ENCODE data around the gene MEMO1.
"Not testable (repeated sequence)": the region's sequence is repeated elsewhere in the genome, so short reads cannot be mapped to it uniquely, and the experiment has no call there.

MEMO1 gene

GRCh38 chr2:31998731-31999383 lies 12.0 kb downstream of the MEMO1 start:
- DNase-seq (ENCODE audit: low read depth, low spot score): no peak

DNA sequence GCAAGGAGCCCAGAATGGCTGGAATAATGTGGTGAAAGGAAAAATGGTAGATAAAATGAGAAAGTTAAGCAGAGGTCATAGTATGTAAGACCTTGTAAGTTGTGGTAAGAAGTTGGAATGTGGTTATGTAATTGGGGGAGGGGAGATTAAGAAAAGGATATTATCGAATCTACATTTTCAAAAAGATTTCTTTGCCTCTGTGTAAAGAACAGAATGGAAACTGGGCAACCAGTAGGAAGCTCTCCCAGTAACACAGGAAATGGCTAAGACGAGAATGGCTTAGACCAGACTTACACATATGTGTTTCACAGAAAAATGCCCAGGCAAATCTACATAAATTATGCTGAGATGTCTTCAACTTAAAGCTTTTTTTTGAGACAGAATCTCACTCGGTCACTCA lies 13.2 kb downstream of the MEMO1 start:
- DNase-seq (ENCODE audit: low read depth, low spot score): no peak

- DNase-seq (ENCODE audit: low read depth, low spot score): no peak
Measured at GRCh38 chr2:31996571-31997150, 14.1 kb downstream of the MEMO1 start.

DNA sequence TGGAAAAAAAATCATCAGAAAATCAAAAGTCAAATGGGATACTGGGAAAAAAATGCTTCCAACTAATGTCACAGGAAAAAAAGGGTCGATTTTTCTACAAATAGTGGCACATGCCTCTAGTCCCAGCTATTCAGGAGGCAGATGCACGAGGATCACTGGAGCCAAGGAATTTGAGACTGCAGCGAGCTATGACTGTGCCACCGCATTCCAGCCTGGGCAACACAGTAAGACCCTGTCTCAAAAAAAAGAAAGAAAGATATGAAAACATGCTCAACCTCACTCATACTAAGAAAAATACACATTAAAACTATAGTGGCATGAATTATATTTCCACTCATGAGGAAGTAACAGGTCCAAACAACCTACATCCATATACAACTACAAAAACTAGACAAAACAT lies 17.9 kb downstream of the MEMO1 start:
- DNase-seq (ENCODE audit: low read depth, low spot score): no peak

- no peak for DNase-seq (ENCODE audit: low read depth, low spot score)
Measured at GRCh38 chr2:31992025-31992579, 18.7 kb downstream of the MEMO1 start.

DNA sequence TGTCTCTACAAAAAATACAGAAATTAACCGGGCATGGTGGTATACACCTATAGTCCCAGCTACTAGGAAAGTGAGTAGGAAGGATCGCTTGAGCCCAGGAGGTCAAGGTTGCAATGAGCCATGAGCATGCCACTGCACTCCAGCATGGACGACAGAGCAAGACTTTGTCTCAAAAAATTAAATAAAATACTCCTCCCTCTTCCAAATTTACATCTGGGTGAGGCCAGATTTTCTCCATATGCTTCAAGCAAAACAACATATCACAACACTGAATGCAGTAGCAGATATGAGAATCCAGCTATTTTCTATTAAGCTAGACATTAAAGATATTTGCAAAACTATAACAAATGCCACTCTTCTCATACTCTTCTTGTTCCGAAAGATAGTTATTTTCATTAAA lies 20.9 kb downstream of the MEMO1 start:
- DNase-seq (ENCODE audit: low read depth, low spot score): no peak

DNA sequence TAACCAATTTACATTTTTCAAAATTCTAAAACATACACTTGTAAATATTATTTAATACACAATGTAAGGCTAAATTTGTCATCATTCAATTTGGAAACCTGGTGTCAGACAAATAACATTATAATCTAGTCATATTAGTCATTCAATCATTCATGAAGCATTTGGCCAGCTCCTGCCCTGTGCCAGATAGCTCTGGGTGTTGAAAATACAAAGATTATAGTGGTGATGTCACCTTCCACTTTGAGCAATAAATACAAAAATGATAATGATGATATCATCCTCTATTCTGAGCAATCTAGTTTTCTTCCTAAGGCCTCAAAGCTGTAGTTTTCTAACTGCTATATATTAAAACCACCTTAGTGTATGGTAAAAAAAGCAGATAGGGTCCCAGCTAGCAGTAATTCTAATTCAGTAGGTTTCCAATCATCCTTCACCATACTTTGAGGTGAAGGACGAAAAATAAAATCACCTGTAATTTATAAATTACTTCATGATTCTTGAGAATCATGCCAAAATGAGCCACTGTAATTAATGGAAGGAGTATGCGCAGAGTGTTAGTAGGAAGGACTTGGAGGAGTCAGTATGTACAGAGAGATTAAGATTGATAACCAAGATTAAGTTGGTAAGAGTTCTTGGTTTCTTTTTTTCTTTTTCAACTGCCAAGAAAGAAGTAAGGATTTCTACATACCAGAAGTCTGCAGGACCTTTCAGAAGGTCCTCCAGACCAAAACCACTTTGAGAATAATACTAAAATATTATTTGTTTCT lies 23.2 kb downstream of the MEMO1 start:
- no peak for DNase-seq (ENCODE audit: low read depth, low spot score)

DNA sequence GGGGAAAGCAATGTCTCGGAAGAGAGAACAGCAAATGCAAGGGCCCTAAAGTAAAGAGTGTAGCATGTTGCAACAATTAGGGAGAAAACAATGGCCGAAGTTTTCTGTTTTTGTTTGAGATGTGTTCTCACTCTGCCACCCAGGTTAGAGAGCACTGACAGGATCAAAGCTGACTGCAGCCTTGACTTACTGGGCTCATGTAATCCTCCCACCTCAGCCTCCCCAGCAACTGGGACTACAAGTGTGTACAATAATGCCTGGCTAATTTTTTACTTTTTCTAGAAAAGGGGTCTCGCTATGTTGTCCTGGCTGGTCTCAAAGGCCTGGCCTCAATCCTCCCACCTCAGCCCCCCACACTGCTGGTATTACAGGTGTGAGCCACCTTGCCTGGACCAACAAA lies 23.9 kb downstream of the MEMO1 start:
- no peak for DNase-seq (ENCODE audit: low read depth, low spot score)

DNA sequence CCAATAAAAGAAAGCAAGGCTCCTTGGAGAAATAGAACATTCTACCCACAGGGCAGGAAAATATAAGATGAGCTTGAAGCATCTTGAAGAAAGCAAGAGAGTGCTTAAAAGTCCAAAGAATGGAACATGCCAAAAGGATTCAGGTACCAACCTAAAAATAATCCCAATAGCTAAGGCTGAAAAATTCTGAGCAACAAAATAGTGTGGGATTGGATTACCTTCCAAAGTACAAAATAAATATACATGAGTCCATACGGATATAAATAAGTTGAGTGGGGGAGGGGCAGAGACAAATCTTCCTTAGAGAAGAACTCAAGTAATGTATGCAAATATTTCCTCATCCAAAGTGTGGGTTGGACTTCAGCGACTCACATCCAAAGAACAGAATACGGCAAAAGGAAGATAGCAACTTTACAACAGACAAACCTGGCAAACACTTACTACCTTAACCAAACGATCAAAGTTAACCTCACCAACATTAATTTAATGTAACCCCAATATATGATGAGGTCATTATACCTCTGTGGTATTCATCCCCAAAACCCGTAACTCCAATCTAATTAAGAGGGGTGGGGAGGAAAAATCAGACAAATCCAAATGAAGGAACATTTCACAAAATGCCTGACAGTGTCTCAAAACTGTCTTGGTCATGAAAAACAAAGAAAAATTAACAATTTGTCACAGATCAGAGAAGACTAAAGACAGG lies 26.9 kb downstream of the MEMO1 start:
- DNase-seq (ENCODE audit: low read depth, low spot score): no peak

- DNase-seq (ENCODE audit: low read depth, low spot score): peak; percentile 15
Measured at GRCh38 chr2:31980674-31981356, 30.0 kb downstream of the MEMO1 start.

DNA sequence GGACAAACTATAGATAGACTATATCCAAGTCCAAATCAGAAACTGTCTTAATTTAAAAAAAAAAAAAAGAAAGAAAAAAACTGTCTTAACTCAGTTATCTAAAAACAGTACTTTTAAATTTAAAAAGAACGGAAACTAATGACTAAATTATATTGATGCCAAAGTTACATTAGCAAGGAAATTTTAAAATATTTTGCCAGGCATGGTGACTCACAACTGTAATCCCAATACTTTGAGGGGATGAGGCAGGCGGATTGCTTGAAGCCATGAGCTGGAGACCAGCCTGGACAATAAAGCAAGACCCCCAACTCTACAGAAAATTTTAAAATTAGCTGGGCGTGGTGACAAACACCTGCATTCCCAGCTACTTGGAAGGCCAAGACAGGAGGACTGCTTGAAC lies 30.9 kb downstream of the MEMO1 start:
- no peak for DNase-seq (ENCODE audit: low read depth, low spot score)

- no peak for DNase-seq (ENCODE audit: low read depth, low spot score)
Measured at GRCh38 chr2:31979018-31979417, 31.8 kb downstream of the MEMO1 start.

- DNase-seq (ENCODE audit: low read depth, low spot score): no peak
Measured at GRCh38 chr2:31978436-31978835, 32.4 kb downstream of the MEMO1 start.

DNA sequence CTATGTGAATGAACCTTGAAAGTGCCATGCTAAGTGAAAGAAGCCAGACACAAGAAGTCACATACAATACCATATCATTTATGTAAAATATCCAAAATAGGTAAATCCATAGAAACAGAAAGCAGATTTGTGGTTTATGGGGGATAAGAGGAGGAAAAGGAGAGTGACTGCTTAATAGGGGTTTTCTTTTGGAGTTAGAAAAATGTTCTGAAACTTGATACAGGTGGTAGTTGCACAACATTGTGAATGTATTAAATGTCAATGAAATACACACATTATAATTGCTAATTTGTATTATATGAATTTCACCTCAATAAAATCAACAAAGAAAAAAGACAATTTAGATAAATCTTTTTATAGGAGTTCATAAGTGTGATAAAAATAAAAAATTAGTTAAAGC lies 37.1 kb downstream of the MEMO1 start:
- DNase-seq (ENCODE audit: low read depth, low spot score): no peak

DNA sequence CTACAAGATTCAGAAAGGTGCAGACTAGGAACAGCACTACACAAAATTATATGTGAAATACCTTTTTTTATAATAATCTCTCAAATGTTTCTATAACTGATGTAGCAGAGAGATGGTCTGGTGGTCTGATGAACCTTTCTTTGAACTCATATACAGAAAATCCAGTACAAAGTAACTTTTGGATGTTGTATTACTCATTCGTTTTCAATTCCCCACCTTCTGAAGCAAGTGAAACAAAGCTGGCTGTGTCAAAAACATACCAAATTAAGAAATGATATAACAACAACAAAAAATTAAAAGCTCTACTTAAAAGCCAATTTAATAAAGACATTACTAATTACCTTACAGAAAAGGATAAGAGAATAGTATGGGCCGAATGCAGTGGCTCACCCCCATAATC lies 38.7 kb downstream of the MEMO1 start:
- no peak for DNase-seq (ENCODE audit: low read depth, low spot score)

- DNase-seq (ENCODE audit: low read depth, low spot score): no peak
Measured at GRCh38 chr2:31969178-31969577, 41.6 kb downstream of the MEMO1 start.

DNA sequence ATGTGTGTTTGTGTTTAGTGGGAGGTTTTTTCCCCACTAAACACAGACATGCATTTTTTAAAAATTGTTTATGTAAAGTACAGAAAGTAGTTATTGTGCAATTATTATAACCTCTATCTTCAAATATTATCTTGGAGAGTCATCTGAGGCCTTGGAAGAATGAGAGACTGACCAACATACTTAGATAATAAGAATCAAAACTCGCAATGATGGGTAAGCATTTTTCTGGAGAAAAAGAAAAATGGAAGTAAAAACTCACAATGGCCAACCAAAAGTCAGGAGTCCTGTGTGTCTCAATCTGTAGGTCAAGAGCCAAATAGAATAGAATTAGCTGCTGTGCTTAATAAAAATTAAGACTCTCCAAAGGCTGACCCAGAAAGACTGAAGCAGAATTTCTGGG lies 43.0 kb downstream of the MEMO1 start:
- DNase-seq (ENCODE audit: low read depth, low spot score): no peak

DNA sequence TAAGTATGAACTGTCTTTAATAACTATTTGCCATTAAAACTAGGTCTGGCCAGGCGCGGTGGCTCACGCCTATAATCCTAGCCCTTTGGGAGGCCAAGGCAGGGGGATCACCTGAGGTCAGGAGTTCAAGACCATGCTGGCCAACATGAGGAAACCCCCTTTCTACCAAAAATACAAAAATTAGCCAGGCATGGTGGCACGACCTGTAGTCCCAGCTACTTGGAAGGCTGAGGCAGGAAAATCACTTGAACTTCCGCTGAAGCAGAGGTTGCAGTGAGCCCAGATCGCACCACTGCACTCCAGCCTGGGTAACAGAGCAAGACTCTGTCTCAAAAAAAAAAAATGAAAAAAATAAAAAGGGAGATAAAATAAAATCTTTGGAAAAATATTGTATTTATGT lies 44.4 kb downstream of the MEMO1 start:
- DNase-seq (ENCODE audit: low read depth, low spot score): not testable (repeated sequence)

- no peak for DNase-seq (ENCODE audit: low read depth, low spot score)
Measured at GRCh38 chr2:31965094-31965493, 45.7 kb downstream of the MEMO1 start.

DNA sequence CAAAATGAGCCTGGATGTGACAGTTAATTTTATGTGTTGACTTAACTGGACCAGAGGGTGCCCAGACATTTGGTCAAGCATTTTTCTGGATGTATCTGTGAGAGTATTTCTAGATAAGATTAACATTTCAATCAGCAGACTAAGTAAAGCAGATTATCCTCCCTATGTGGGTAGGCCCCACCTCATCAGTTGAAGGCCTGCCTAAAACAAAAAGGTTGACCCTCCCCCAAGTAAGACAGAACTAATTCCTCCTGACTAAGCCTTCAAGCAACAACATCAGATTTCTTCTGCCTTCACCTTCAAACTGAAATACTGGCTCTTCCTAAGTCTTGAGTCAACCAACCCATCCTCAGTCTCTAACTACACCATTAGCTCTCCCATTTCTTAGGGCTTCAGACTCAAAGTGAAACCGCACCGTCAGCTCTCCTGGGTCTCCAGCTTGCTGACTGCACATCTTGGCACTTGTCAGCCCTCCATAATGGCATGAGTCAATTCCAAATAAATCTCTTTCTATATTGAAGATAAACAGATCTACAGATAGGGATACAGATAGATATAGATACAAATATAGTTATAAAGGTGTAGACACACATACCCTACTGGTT lies 47.9 kb downstream of the MEMO1 start:
- DNase-seq (ENCODE audit: low read depth, low spot score): no peak

DNA sequence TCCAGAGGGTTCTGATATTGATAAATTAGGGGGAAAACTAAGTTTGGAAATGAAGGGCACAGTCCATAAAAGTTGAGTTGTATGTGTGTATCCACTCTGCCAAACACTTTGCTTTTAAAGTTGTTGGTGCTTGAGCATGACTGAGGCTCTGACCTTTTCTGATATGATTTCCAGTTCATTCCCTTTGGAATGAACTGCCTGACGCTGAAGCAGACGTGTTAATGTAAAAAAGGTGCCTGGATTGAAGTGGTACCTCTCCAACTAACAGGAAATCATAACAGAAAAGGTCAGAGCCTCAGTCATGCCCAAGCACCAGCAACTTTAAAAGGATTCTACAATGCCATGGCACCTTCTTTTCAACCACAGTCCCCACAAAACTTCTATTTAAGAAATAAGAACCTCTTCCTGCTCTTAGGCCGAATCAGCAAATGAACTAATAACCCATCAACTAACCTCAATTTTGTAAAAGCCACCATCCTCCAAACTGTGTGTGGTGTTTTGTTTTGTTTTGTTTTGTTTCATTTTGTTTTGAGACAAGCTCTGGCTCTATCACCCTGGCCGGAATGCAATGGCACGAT lies 52.6 kb downstream of the MEMO1 start:
- no peak for DNase-seq (ENCODE audit: low read depth, low spot score)
